GM12873 (cell line): ENCODE results near the gene FNIP1.

Experiments
- CTCF ChIP-seq: IDR thresholded peaks from 2 replicates; pipeline ENCODE4 v1.5.1; 2012; ENCODE audit warnings: low read depth, mild to moderate bottlenecking, moderate library complexity, low read length, control low read depth; ENCODE audit not compliant: insufficient read depth; ENCODE audit errors: missing control alignments

The FNIP1 gene

GRCh38 chr5:131634238-131634637 lies 162.6 kb downstream of the FNIP1 start:
- TF ChIP-seq CTCF, result no peak

GRCh38 chr5:131633830-131634229 lies 163.0 kb downstream of the FNIP1 start:
- no peak for TF ChIP-seq CTCF

GRCh38 chr5:131630963-131631350 lies 165.9 kb downstream of the FNIP1 start:
- no peak for TF ChIP-seq CTCF

- no peak for TF ChIP-seq CTCF
Measured at GRCh38 chr5:131630208-131630962, 166.4 kb downstream of the FNIP1 start.

GRCh38 chr5:131628990-131629389 lies 167.8 kb downstream of the FNIP1 start:
- no peak for TF ChIP-seq CTCF

- no peak for TF ChIP-seq CTCF
Measured at GRCh38 chr5:131627207-131627865, 169.5 kb downstream of the FNIP1 start.

GRCh38 chr5:131622633-131623032 lies 174.2 kb downstream of the FNIP1 start:
- TF ChIP-seq CTCF, result no peak
